ENCODE results near the gene AEBP1.

DNA sequence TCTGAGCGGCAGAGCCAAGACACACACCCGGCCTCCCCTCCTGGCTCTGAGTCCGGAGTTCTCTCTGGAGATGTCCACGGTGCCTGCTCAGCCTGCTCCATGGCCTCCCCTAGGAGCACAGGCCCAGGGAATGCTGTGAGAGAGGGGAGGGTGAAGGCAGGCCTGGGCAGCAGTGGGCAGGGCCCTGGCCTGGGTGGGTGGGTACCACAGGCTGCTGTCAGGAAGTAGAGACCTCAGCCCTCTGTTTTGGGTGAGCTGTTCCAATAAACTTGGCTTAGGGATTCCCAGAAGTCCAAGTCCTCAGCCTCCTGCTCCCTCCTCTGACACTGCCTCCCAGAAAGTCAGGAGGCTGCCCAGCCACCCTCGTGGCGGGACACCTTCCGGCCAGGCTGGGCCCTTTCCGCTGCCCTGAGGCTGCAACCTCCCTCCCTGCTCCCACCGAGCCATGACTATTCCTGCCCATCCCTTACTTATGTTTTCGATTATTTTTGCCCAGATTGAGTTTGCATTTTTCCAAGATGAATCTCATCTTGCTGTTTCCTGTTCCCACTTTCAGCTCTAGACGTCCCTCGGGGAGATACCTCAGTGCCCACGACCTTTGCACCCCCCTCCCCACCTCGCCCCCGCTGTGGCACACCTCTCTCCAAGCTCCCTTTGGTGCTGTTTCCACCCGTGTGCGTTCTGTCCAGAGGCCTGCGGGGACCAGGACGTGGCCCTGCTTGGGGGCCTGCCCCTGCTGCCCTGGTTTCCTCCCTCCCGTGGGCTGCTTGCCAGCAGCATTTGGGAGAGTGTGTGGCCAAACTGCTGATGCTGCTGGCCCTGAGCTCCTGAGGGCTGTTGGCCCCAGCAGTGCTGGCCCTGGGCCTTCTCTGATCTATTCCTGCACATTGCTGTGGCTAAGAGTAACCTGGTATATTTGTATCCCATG is 16.0 kb upstream of the AEBP1 start:
- TF ChIP-seq SP2 (IDR thresholded peaks at IDR 0.05; ENCODE audit: extremely low read depth, low read depth, low read length, poor library complexity, severe bottlenecking) (no peak), BRD4 (IDR thresholded peaks at IDR 0.05) (no peak)
